NB4 (cell line): ENCODE data around the gene MEAF6.

Source experiments
- CTCF ChIP-seq: IDR thresholded peaks from one replicate; pipeline ENCODE4 v1.5.1; 2012; ENCODE audit warnings: low read depth, low read length
- MYC ChIP-seq: IDR thresholded peaks from 2 replicates; pipeline ENCODE4 v1.6.1; 2011; ENCODE audit warnings: low read depth, low read length

- TF ChIP-seq CTCF (no peak), MYC (no peak)
Measured at GRCh38 chr1:37482796-37483744, 31.5 kb downstream of the MEAF6 start.
